Measurements from ENCODE around the gene MAPK11.
"Not testable (repeated sequence)": the region's sequence is repeated elsewhere in the genome, so short reads cannot be mapped to it uniquely, and the experiment has no call there.

The MAPK11 gene

GRCh38 chr22:50275181-50276055, 5.2 kb upstream of the MAPK11 start:
- DNase-seq: no peak

- no peak for DNase-seq
Measured at GRCh38 chr22:50274771-50275170, 4.6 kb upstream of the MAPK11 start.

GRCh38 chr22:50274311-50274710, 4.1 kb upstream of the MAPK11 start:
- peak; percentile 23 for DNase-seq

GRCh38 chr22:50273781-50274180, 3.6 kb upstream of the MAPK11 start:
- DNase-seq: not testable (repeated sequence)

- DNase-seq: not testable (repeated sequence)
Measured at GRCh38 chr22:50273352-50273751, 3.2 kb upstream of the MAPK11 start.

- no peak for DNase-seq
Measured at GRCh38 chr22:50272044-50272802, 2.0 kb upstream of the MAPK11 start.

GRCh38 chr22:50271519-50271970, 1.4 kb upstream of the MAPK11 start:
- peak; percentile 52 for DNase-seq

GRCh38 chr22:50270666-50271394, 650 bp upstream of the MAPK11 start:
- peak; percentile 35 for DNase-seq

- no peak for DNase-seq
Measured at GRCh38 chr22:50269573-50269969, 609 bp downstream of the MAPK11 start.

GRCh38 chr22:50268655-50269113, 1.5 kb downstream of the MAPK11 start:
- no peak for DNase-seq

GRCh38 chr22:50267591-50268390, 2.4 kb downstream of the MAPK11 start:
- DNase-seq: peak; percentile 18

- DNase-seq: no peak
Measured at GRCh38 chr22:50266994-50267393, 3.2 kb downstream of the MAPK11 start.

GRCh38 chr22:50264946-50265669, 5.1 kb downstream of the MAPK11 start:
- no peak for DNase-seq

- no peak for DNase-seq
Measured at GRCh38 chr22:50264104-50264745, 6.0 kb downstream of the MAPK11 start.

- DNase-seq: no peak
Measured at GRCh38 chr22:50262973-50263617, 7.1 kb downstream of the MAPK11 start.

- no peak for DNase-seq
Measured at GRCh38 chr22:50262460-50262911, 7.7 kb downstream of the MAPK11 start.

GRCh38 chr22:50261615-50262459, 8.3 kb downstream of the MAPK11 start, which contains the start of gene MAPK12:
MAPK12 (minus strand) TSS chr22:50261683; CDS start chr22:50261509, 174 bp downstream.
- peak; percentile 63 for DNase-seq

GRCh38 chr22:50260801-50261614, 9.2 kb downstream of the MAPK11 start:
- DNase-seq: peak; percentile 49

Measured in NCI-H146 (cell line).